Smooth muscle cell (in vitro differentiated cells): ENCODE measurements around the gene CCDC194. TPM values are rescaled to one million over a fixed set of nuclear protein-coding genes. Genes with fewer than 3 reads are reported as not detected.
A peak's percentile ranks its signal among the peaks of the same experiment; 100 is the strongest.

Experiments used
- DNase-seq: peaks from one replicate; lab custom pipeline; 2025; ENCODE audit not compliant: unreplicated experiment; lab: John Stamatoyannopoulos, UW
- H2AFZ ChIP-seq: fragments of 200-600 bp; sonication (generic); 2 replicates; pipeline ENCODE4 v1.6.0; 2016; ENCODE audit warnings: antibody characterized with exemption, low read depth, mild to moderate bottlenecking
- H3F3A ChIP-seq: fragments of 200-600 bp; sonication (generic); 2 replicates; pipeline ENCODE4 v1.6.0; 2017; ENCODE audit warnings: antibody characterized with exemption, low read depth
- H3K27ac ChIP-seq: fragments of 200-600 bp; sonication (generic); 2 replicates; pipeline ENCODE4 v1.5.1; 2016; ENCODE audit warnings: low read depth, mild to moderate bottlenecking
- H3K27me3 ChIP-seq: fragments of 200-600 bp; sonication (generic); 2 replicates; pipeline ENCODE4 v1.6.1; 2016; ENCODE audit warnings: low read depth, mild to moderate bottlenecking
- H3K36me3 ChIP-seq: fragments of 200-600 bp; sonication (generic); 2 replicates; pipeline ENCODE4 v1.5.1; 2016; ENCODE audit warnings: low read depth
- H3K4me1 ChIP-seq: fragments of 200-600 bp; sonication (generic); 2 replicates; pipeline ENCODE4 v1.5.1; 2016; ENCODE audit warnings: low read depth
- H3K4me2 ChIP-seq: fragments of 200-600 bp; sonication (generic); 2 replicates; pipeline ENCODE4 v1.6.0; 2016; ENCODE audit warnings: mild to moderate bottlenecking
- H3K4me3 ChIP-seq: fragments of 200-600 bp; sonication (generic); 2 replicates; pipeline ENCODE4 v1.5.1; 2016; ENCODE audit warnings: mild to moderate bottlenecking
- H3K79me2 ChIP-seq: fragments of 200-600 bp; sonication (generic); 2 replicates; pipeline ENCODE4 v1.6.0; 2016; ENCODE audit warnings: low read depth, mild to moderate bottlenecking
- H3K9ac ChIP-seq: fragments of 200-600 bp; sonication (generic); 2 replicates; pipeline ENCODE4 v1.6.0; 2016; ENCODE audit warnings: low read depth
- H3K9me3 ChIP-seq: fragments of 200-600 bp; sonication (generic); replicated peaks from 2 replicates; pipeline ENCODE4 v1.5.1; 2016; ENCODE audit warnings: low read depth
- H4K20me1 ChIP-seq: fragments of 200-600 bp; sonication (generic); 2 replicates; pipeline ENCODE4 v1.6.0; 2016; ENCODE audit warnings: low read depth
- CTCF ChIP-seq: fragments of 200-600 bp; sonication (generic); IDR thresholded peaks from 2 replicates; pipeline ENCODE4 v1.5.1; 2017; ENCODE audit warnings: borderline replicate concordance, mild to moderate bottlenecking, antibody characterized with exemption; ENCODE audit not compliant: insufficient read depth, poor library complexity, severe bottlenecking
- WGBS: methylation state at CpG from one replicate; pipeline ENCODE4 v1.1.7; 2016; ENCODE audit warnings: low lambda C conversion rate; 5-methylcytosine and 5-hydroxymethylcytosine counted together
- polyA plus RNA-seq: library from polyadenylated mRNA; unstranded; fragments of >200 nt; fragmentation: Nextera tagmentation; extraction: Ambion mirVana; gene quantifications from 2 replicates; pipeline ENCODE4 v1.2.1, GENCODE V29; 2016
- total RNA-seq: library from RNA; depleted of rRNA; stranded (reverse); fragments of >200 nt; gene quantifications from 2 replicates; pipeline ENCODE4 v1.2.3, GENCODE V29; 2014

Gene CCDC194
- total and polyA plus RNA-seq, 2 experiments from 2014 or later, result not detected

- no peak overlapping the region for H3K9ac ChIP-seq
- no peaks in the 10 kb centered on the region for H3K79me2 ChIP-seq
- H2AFZ ChIP-seq, result peak overlapping the region; percentile 81
- H3K9me3 ChIP-seq, result no peaks in the 10 kb centered on the region
- H3K4me2 ChIP-seq, result peak overlapping the region; percentile 75
- H3K4me3 ChIP-seq, result peak overlapping the region; percentile 97
- peaks cover 8% of the 10 kb centered on the region for H3F3A ChIP-seq
- H3K27me3 ChIP-seq, result no peaks in the 10 kb centered on the region
- no peaks in the 10 kb centered on the region for H3K36me3 ChIP-seq
- H3K4me1 ChIP-seq, result peaks cover 14% of the 10 kb centered on the region
- no peaks in the 10 kb centered on the region for H4K20me1 ChIP-seq
- no peak for DNase-seq
- TF ChIP-seq CTCF, result no peak
- peak overlapping the region; percentile 66 for H3K27ac ChIP-seq
- WGBS, result 46% methylated on average over 3 of the region's 3 CpGs
These were observed 24.7 kb upstream of the CCDC194 start for GRCh38 chr19:17418710-17419109.

- no peaks in the 10 kb centered on the region for H3K27me3 ChIP-seq
- H3K27ac ChIP-seq, result no peak overlapping the region
- DNase-seq, result no peak
- no peaks in the 10 kb centered on the region for H3K79me2 ChIP-seq
- H3K36me3 ChIP-seq, result no peaks in the 10 kb centered on the region
- no peaks in the 10 kb centered on the region for H4K20me1 ChIP-seq
- 12% methylated on average over 6 of the region's 6 CpGs for WGBS
- peak overlapping the region; percentile 81 for H2AFZ ChIP-seq
- no peaks in the 10 kb centered on the region for H3K9me3 ChIP-seq
- peak overlapping the region; percentile 73 for H3K4me2 ChIP-seq
- H3K9ac ChIP-seq, result no peak overlapping the region
- peaks cover 13% of the 10 kb centered on the region for H3F3A ChIP-seq
- H3K4me1 ChIP-seq, result peaks cover 24% of the 10 kb centered on the region
- TF ChIP-seq CTCF, result no peak
- H3K4me3 ChIP-seq, result peak overlapping the region; percentile 33
These were observed 21.1 kb upstream of the CCDC194 start for GRCh38 chr19:17415121-17415520.

GRCh38 chr19:17414097-17414496, 20.1 kb upstream of the CCDC194 start:
- Histone ChIP-seq H3K36me3 (no peaks in the 10 kb centered on the region), H2AFZ (no peak overlapping the region), H3K4me2 (no peak overlapping the region), H3K9ac (no peak overlapping the region), H3K27me3 (no peaks in the 10 kb centered on the region), H3F3A (peaks cover 9% of the 10 kb centered on the region), H3K27ac (no peak overlapping the region), H3K4me1 (peaks cover 21% of the 10 kb centered on the region), H3K9me3 (no peaks in the 10 kb centered on the region), H3K79me2 (no peaks in the 10 kb centered on the region), H3K4me3 (no peak overlapping the region), H4K20me1 (no peaks in the 10 kb centered on the region)
- DNase-seq, result no peak
- no peak for TF ChIP-seq CTCF
- WGBS, result 94% methylated on average over 8 of the region's 8 CpGs

- Histone ChIP-seq H2AFZ (no peak overlapping the region), H3K27me3 (no peaks in the 10 kb centered on the region), H3K9ac (no peak overlapping the region), H3K36me3 (no peaks in the 10 kb centered on the region), H3K27ac (no peak overlapping the region), H3K4me1 (peaks cover 17% of the 10 kb centered on the region), H3F3A (peaks cover 5% of the 10 kb centered on the region), H3K4me2 (no peak overlapping the region), H3K9me3 (no peaks in the 10 kb centered on the region), H3K4me3 (no peak overlapping the region), H3K79me2 (no peaks in the 10 kb centered on the region), H4K20me1 (no peaks in the 10 kb centered on the region)
- no peak for DNase-seq
- no peak for TF ChIP-seq CTCF
- WGBS, result 75% methylated on average over 11 of the region's 11 CpGs
These were observed 17.8 kb upstream of the CCDC194 start for GRCh38 chr19:17411801-17412200.
